ENCODE measurements around the gene MTFR1L. TPM values are rescaled to one million over a fixed set of nuclear protein-coding genes. Genes with fewer than 3 reads are reported as not detected.

Gene MTFR1L
- total RNA-seq, 1 experiment from 2014 or later, result 32.5 TPM

DNA sequence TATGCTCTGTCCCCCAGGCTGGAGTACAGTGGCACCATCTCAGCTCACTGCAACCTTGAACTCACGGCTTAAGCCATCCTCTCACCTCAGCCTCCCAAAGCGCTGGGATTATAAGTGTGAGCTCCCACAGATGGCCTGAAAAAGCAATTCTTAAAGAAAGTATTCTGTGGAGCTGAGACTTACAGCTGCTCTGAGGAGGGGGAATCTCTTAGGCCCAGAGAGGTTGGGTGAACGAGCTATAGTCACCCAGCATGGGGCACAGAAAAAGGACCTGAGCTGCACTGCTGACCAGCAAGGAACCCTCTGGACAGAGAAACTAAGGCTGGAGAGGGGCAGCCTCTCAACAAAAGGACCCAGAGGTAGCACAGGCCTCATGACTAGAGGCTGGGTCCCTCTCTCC, 54.5 kb downstream of the MTFR1L start:
- H3K27ac ChIP-seq (ENCODE audit: insufficient read length, low read depth, low read length), result no peak overlapping the region
- H3K9ac ChIP-seq (ENCODE audit: extremely low read depth, insufficient read length, low read length), result no peak overlapping the region
- no peak overlapping the region for H2BK120ac ChIP-seq (ENCODE audit: low read depth, low read length, poor library complexity, severe bottlenecking)
- H3T11ph ChIP-seq (ENCODE audit: low read length), result no peak overlapping the region
- no peak overlapping the region for H4K5ac ChIP-seq (ENCODE audit: insufficient read length, low read depth, low read length)
- no peak overlapping the region for H2AK5ac ChIP-seq (ENCODE audit: insufficient read length, low read length)
- H4K20me1 ChIP-seq (ENCODE audit: control insufficient read depth, insufficient read depth, insufficient read length), result no peaks in the 10 kb centered on the region
- H3K9me3 Mint-ChIP-seq, result no peaks in the 10 kb centered on the region
- H2BK20ac ChIP-seq (ENCODE audit: low read depth, low read length, poor library complexity, severe bottlenecking), result no peak overlapping the region
- peaks cover 25 to 33% of the 10 kb centered on the region in 2 experiments for H3K4me1 Mint-ChIP-seq
- H2BK5ac ChIP-seq (ENCODE audit: insufficient read length, low read length), result no peak overlapping the region
- H4K8ac ChIP-seq (replicated peaks; ENCODE audit: insufficient read length, low read depth, low read length), result no peak overlapping the region
- no peaks in the 10 kb centered on the region for H3K9me3 ChIP-seq (ENCODE audit: control insufficient read depth, low read depth, low read length)
- no peaks in the 10 kb centered on the region for H3K79me1 ChIP-seq (ENCODE audit: insufficient read depth, low read depth, low read length, poor library complexity, severe bottlenecking)
- H2BK12ac ChIP-seq (ENCODE audit: insufficient read length, low read depth, low read length), result no peak overlapping the region
- no peak overlapping the region for H2BK15ac ChIP-seq (ENCODE audit: low read depth, low read length)
- H3K4me2 ChIP-seq (ENCODE audit: insufficient read depth, insufficient read length, low read length), result no peak overlapping the region
- H3K14ac ChIP-seq (ENCODE audit: insufficient read depth, low read length), result no peak overlapping the region; the same call in 1 of the 2 replicates
- no peaks in the 10 kb centered on the region; the same call in 1 of the 2 replicates for H3K4me1 ChIP-seq (ENCODE audit: insufficient read depth, low read length)
- no peak overlapping the region for H2AFZ ChIP-seq (ENCODE audit: low read length)
- peaks cover 7% of the 10 kb centered on the region for H3K23me2 ChIP-seq (ENCODE audit: insufficient read length, low read depth, low read length, poor library complexity, severe bottlenecking)
- H3K27ac Mint-ChIP-seq, result no peak overlapping the region
- H4K91ac ChIP-seq (ENCODE audit: insufficient read length, low read depth, low read length), result no peak overlapping the region
- no peak overlapping the region for H3K56ac ChIP-seq (ENCODE audit: insufficient read length, low read depth, low read length)
- H3K4ac ChIP-seq (ENCODE audit: low read depth, low read length), result no peak overlapping the region
- no peaks in the 10 kb centered on the region; the same call in 1 of the 2 replicates for H3K27me3 ChIP-seq (ENCODE audit: insufficient read depth, low read length)
- H3K79me2 ChIP-seq (ENCODE audit: insufficient read depth, low read length), result no peaks in the 10 kb centered on the region
- no peak overlapping the region for H3K18ac ChIP-seq (ENCODE audit: insufficient read length, low read depth, low read length)
- no peak for DNase-seq
- H3K27me3 Mint-ChIP-seq (ENCODE audit: low read depth), result peaks cover 25% of the 10 kb centered on the region
- no peak overlapping the region for H3K23ac ChIP-seq (ENCODE audit: insufficient read length, low read depth, low read length)
- TF ChIP-seq, protein P1, sequence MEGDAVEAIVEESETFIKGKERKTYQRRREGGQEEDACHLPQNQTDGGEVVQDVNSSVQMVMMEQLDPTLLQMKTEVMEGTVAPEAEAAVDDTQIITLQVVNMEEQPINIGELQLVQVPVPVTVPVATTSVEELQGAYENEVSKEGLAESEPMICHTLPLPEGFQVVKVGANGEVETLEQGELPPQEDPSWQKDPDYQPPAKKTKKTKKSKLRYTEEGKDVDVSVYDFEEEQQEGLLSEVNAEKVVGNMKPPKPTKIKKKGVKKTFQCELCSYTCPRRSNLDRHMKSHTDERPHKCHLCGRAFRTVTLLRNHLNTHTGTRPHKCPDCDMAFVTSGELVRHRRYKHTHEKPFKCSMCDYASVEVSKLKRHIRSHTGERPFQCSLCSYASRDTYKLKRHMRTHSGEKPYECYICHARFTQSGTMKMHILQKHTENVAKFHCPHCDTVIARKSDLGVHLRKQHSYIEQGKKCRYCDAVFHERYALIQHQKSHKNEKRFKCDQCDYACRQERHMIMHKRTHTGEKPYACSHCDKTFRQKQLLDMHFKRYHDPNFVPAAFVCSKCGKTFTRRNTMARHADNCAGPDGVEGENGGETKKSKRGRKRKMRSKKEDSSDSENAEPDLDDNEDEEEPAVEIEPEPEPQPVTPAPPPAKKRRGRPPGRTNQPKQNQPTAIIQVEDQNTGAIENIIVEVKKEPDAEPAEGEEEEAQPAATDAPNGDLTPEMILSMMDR (conservative IDR thresholded peaks at IDR 0.05), result no peak
- H3K36me3 Mint-ChIP-seq (ENCODE audit: insufficient read depth in 1 of 3, low read depth in 3 of 3), result no peaks in the 10 kb centered on the region
- no CpG with 5 or more reads among the region's 3 CpGs for WGBS (ENCODE audit: extremely low coverage, insufficient read length, low lambda C conversion rate)
- no peak overlapping the region for H3K4me3 Mint-ChIP-seq
